B cell (primary cell): Measurements from ENCODE around the gene NEK8. TPM values are rescaled to one million over a fixed set of nuclear protein-coding genes. Genes with fewer than 3 reads are reported as not detected.

Experiments used
- ATAC-seq: fragments of 200-7000 bp; cut with Tn5 transposase; one replicate; pipeline ENCODE4 v1.10.0; 2021; ENCODE audit warnings: low read depth, mild to moderate bottlenecking, moderate number of reproducible peaks, moderate library complexity
- CTCF ChIA-PET: fragments of 350-600 bp; sonication (Branson Sonifier 250); formaldehyde crosslinking; loops from one replicate; lab custom pipeline; 2021; ENCODE audit warnings: antibody characterized with exemption, inconsistent platforms; lab: Charles Lee
- POLR2A ChIA-PET: fragments of 350-600 bp; sonication (Branson Sonifier 250); formaldehyde crosslinking; loops from one replicate; lab custom pipeline; 2021; ENCODE audit warnings: antibody characterized with exemption; lab: Charles Lee
- DNase-seq: peaks from one replicate; pipeline ENCODE4 v3.0.0; 2013
- H2AFZ ChIP-seq: 2 replicates; pipeline ENCODE4 v1.6.1; 2012; ENCODE audit warnings: mild to moderate bottlenecking, low read depth, low read length; ENCODE audit not compliant: insufficient read depth, poor library complexity, severe bottlenecking
- H3K27ac ChIP-seq, 2 donors: 1 replicate in 1 of 2; 2 replicates in 1 of 2; pipeline ENCODE4 v1.5.1; 2012 to 2013; ENCODE audit warnings: low read length in 2 of 2, mild to moderate bottlenecking in 2 of 2, moderate library complexity in 1 of 2
- H3K27me3 ChIP-seq, 4 experiments: fragments of 200-600 bp in 1 of 4; sonication (generic) in 1 of 4; replicated peaks in 1 of 4; 1 replicate in 2 of 4; 2 replicates in 2 of 4; pipeline versions ENCODE4 v1.6.1 to v1.7.0; 2013 to 2016; ENCODE audit warnings: low read length in 3 of 4, mild to moderate bottlenecking in 2 of 4, mixed read lengths in 1 of 4, moderate library complexity in 1 of 4; ENCODE audit not compliant: insufficient read depth in 4 of 4, control insufficient read depth in 3 of 4; ENCODE audit errors: control extremely low read depth in 1 of 4
- H3K36me3 ChIP-seq, 2 experiments: replicated peaks in 1 of 2; 1 replicate in 1 of 2; 2 replicates in 1 of 2; pipeline versions ENCODE4 v1.6.1 to v1.7.1; 2013; ENCODE audit warnings: low read length in 1 of 2; ENCODE audit not compliant: insufficient read depth in 2 of 2, control insufficient read depth in 1 of 2; ENCODE audit errors: control extremely low read depth in 1 of 2, extremely low read depth in 1 of 2
- H3K4me1 ChIP-seq, 2 donors: fragments of 200-600 bp in 1 of 2; sonication (generic) in 1 of 2; 1 replicate in 1 of 2; 2 replicates in 1 of 2; pipeline versions ENCODE4 v1.5.1 to v1.6.1; 2013 to 2017; ENCODE audit warnings: low read length in 2 of 2; ENCODE audit not compliant: control insufficient read depth in 2 of 2, insufficient read depth in 2 of 2
- H3K4me2 ChIP-seq: replicated peaks from 2 replicates; pipeline ENCODE3; 2012; ENCODE audit warnings: mild to moderate bottlenecking, low read depth, low read length; ENCODE audit not compliant: poor library complexity, severe bottlenecking
- H3K4me3 ChIP-seq, 5 experiments: fragments of 200-600 bp in 1 of 5; sonication (generic) in 1 of 5; 1 replicate in 3 of 5; 2 replicates in 2 of 5; pipeline versions ENCODE4 v1.5.1 to v1.7.0; 2011 to 2016; ENCODE audit warnings: low read length in 4 of 5, mild to moderate bottlenecking in 4 of 5, low read depth in 2 of 5, control low read depth in 1 of 5, moderate library complexity in 1 of 5; ENCODE audit not compliant: insufficient read depth in 1 of 5; ENCODE audit errors: control extremely low read depth in 1 of 5, extremely low read depth in 1 of 5
- H3K79me2 ChIP-seq: fragments of 200-600 bp; sonication (generic); one replicate; pipeline ENCODE4 v1.6.0; 2016; ENCODE audit warnings: low read length; ENCODE audit not compliant: control insufficient read depth, insufficient read depth
- H3K9ac ChIP-seq: fragments of 200-600 bp; sonication (generic); 2 replicates; pipeline ENCODE4 v1.6.1; 2017; ENCODE audit warnings: mild to moderate bottlenecking, low read length, moderate library complexity
- H3K9me3 ChIP-seq, 3 donors: one replicate each; pipeline versions ENCODE4 v1.6.1 to v1.7.1; 2013; ENCODE audit warnings: low read length in 2 of 3; ENCODE audit not compliant: control insufficient read depth in 2 of 3, insufficient read depth in 1 of 3; ENCODE audit errors: control extremely low read depth in 1 of 3
- H4K20me1 ChIP-seq: 2 replicates; pipeline ENCODE4 v1.6.0; 2012; ENCODE audit warnings: mild to moderate bottlenecking, low read length; ENCODE audit not compliant: insufficient read depth, control insufficient read depth, poor library complexity, severe bottlenecking
- H3K27ac Mint-ChIP-seq: one replicate; pipeline ENCODE4 v1.8.0; 2021; ENCODE audit warnings: mixed read lengths
- H3K27me3 Mint-ChIP-seq: one replicate; pipeline ENCODE4 v1.8.0; 2021; ENCODE audit warnings: mixed read lengths
- H3K4me1 Mint-ChIP-seq: one replicate; pipeline ENCODE4 v1.8.0; 2021; ENCODE audit warnings: mixed read lengths
- H3K4me3 Mint-ChIP-seq: one replicate; pipeline ENCODE4 v1.8.0; 2021; ENCODE audit warnings: mixed read lengths
- H3K9me3 Mint-ChIP-seq: one replicate; pipeline ENCODE4 v1.8.0; 2022; ENCODE audit warnings: mixed read lengths; ENCODE audit not compliant: insufficient read depth
- CTCF ChIP-seq: fragments of 200-600 bp; IDR thresholded peaks from one replicate; pipeline ENCODE4 v1.8.0; 2022; ENCODE audit warnings: antibody characterized with exemption, mild to moderate bottlenecking
- EZH2 ChIP-seq: IDR thresholded peaks from 2 replicates; pipeline ENCODE4 v1.6.1; 2012; ENCODE audit warnings: borderline replicate concordance, low read depth, mild to moderate bottlenecking, moderate library complexity, low read length; ENCODE audit not compliant: insufficient read depth, poor library complexity, severe bottlenecking
- WGBS: methylation state at CpG from one replicate; pipeline ENCODE4 v1.1.5; 2013; ENCODE audit warnings: missing lambda C conversion rate; ENCODE audit not compliant: insufficient coverage; 5-methylcytosine and 5-hydroxymethylcytosine counted together
- intact Hi-C: fragments of 100-400 bp; cut with micrococcal nuclease; formaldehyde crosslinking; loops from one replicate; pipeline ENCODE4 v1.10.0; 2022
- polyA plus RNA-seq: library from polyadenylated mRNA; depleted of rRNA; stranded (reverse); fragments of >200 nt; gene quantifications from 2 replicates; pipeline ENCODE4 v1.2.3, GENCODE V29; 2012
- total RNA-seq, 2 donors: library from RNA; stranded (reverse); fragments of 120-200 nt in 1 of 2; gene quantifications; 1 replicate in 1 of 2; 2 replicates in 1 of 2; pipeline versions ENCODE4 v1.2.3 to v1.2.4, GENCODE V29; 2013 to 2022

Gene NEK8
- total and polyA plus RNA-seq, 2 donors (not counting 1 experiment from before 2014, with no cell fraction given) = 58.0 to 305 TPM

DNA sequence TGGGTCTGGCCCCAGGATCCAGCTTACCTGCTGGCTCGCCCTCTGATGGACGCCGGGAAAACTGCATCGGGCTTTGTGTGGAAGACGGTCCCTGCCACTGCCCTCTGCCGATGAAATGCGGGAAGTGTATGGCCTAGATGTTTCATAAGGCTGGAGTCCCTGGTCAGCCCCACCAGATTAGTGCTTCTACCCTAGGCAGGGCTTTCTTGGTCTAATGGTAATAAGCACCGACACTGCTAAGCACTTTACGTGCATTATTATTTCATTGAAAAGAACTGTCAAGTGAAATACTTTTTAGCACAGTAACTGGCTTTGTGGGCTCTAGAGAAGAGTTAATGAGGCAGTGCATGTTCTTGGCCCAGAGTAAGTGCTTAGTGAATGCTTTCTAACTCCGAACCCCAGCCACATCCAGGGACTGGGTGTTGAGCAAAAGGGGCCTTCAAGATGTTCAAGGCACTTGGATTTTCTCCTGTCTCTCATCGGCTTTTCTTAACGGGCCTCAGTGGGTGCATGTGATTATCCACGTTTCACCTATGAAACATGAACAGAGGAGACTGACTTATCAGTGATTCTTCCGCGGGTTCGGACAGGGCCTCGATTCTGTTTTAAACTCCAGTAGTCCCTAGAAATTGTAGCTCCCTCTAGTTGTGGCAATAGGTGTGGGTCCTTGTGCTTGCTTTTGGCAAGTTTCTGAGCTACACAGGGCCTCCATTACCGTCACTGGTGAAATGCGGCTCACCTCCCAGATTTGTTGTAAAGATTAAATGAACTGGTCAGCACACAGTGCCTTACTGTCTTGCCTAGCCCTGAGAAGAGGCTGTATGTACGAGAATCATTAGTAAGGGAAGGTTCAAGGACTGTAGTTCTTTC is 21.8 kb downstream of the NEK8 start:
- Mint-ChIP-seq H3K27me3 (no peaks in the 10 kb centered on the region), H3K27ac (peak overlapping the region; percentile 67), H3K4me3 (no peak overlapping the region), H3K4me1 (peaks cover 42% of the 10 kb centered on the region), H3K9me3 (no peaks in the 10 kb centered on the region)
- Histone ChIP-seq H3K36me3 (peaks cover 0 to 63% of the 10 kb centered on the region in 2 experiments), H3K9me3 (no peaks in the 10 kb centered on the region), H3K27me3 (no peaks in the 10 kb centered on the region), H3K4me2 (peak overlapping the region; percentile 20), H3K4me3 (no peak overlapping the region), H3K79me2 (peaks cover 53% of the 10 kb centered on the region), H4K20me1 (peaks cover 70% of the 10 kb centered on the region), H3K4me1 (peaks cover 32 to 34% of the 10 kb centered on the region in 2 donors), H2AFZ (no peak overlapping the region), H3K27ac (peak overlapping the region in 1 of 2 donors; percentile 41), H3K9ac (no peak overlapping the region)
- POLR2A ChIA-PET = interaction anchor here (0.6 to 16.2 kb wide), 10 partner anchors 9 to 203 kb away, joined by 3 to 511 read pairs (median 6); partner anchors contain the start of genes FLOT2, NEK8, PROCA1 and RPL23A
- no peak for TF ChIP-seq EZH2
- TF ChIP-seq CTCF = peak; percentile 100
- DNase-seq = peak; percentile 93
- 53% methylated on average over 18 of the region's 20 CpGs for WGBS
- ATAC-seq = peak; percentile 97
- CTCF ChIA-PET = interaction anchor here (0.6 to 18.9 kb wide), 21 partner anchors 9 to 215 kb away, joined by 3 to 1020 read pairs (median 4); partner anchors contain the start of genes BLTP2, DHRS13, FLOT2 and NEK8
- intact Hi-C loops = loop anchor here (1.0 to 5.0 kb wide), 2 partner anchors 23 to 33 kb away; partner anchors contain the start of genes RAB34 and RPL23A
